ENCODE results near the gene GABRB1.

- TF ChIP-seq CTCF (IDR thresholded peaks at IDR 0.05; ENCODE audit: borderline replicate concordance, extremely low read depth, low read length, poor library complexity, severe bottlenecking) (no peak), EZH2 (IDR thresholded peaks at IDR 0.05; ENCODE audit: borderline replicate concordance, low read depth, low read length, severe bottlenecking) (no peak)
These were observed 37.4 kb upstream of the GABRB1 start for GRCh38 chr4:46994007-46994405.

All from DND-41 (cell line).